ENCODE results near the gene IMPACT. TPM values are rescaled to one million over a fixed set of nuclear protein-coding genes. Genes with fewer than 3 reads are reported as not detected.

The IMPACT gene
- total RNA-seq, 2 donors from 2014 or later, result 9.6 to 20.1 TPM

DNA sequence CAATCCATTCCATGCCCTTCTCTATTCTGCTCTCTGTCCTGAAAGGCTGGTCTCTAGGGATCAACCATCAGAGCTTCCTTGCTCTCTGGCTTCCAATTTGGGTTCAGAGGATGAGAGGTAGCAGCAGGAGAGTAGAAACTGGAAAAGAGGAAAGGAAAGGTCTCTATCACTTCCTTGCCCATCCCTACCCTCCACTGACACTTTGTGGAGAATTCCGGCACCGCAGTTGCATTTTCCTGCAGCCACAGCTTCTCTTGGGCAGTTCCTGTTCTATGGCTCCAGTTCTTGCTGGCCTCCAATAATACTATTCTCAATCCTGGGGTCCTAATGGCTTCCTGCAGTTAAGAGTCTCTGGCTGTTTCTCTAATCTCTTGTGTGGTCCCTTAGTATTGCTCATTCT lies 13.3 kb upstream of the IMPACT start:
- TF ChIP-seq POLR2A (IDR thresholded peaks at IDR 0.05), result no peak
- Histone ChIP-seq H3K27ac (no peak overlapping the region), H3K4me3 (no peak overlapping the region), H3K27me3 (no peaks in the 10 kb centered on the region), H3K4me1 (no peaks in the 10 kb centered on the region), H3K9me3 (no peaks in the 10 kb centered on the region), H3K36me3 (replicated peaks in 1 of 2; ENCODE audit: insufficient read depth in 1 of 2, low read depth in 2 of 2) (no peaks in the 10 kb centered on the region)
- WGBS, 2 donors, result 55 to 70% methylated on average over 2 of the region's 2 CpGs
- DNase-seq (no peak), ATAC-seq (no peak)
- intact Hi-C loops (cut with DNase I), result no loop called here

GRCh38 chr18:24414349-24415003 lies 12.0 kb upstream of the IMPACT start:
- Histone ChIP-seq H3K27me3 (no peaks in the 10 kb centered on the region), H3K4me3 (no peak overlapping the region), H3K27ac (no peak overlapping the region), H3K4me1 (no peaks in the 10 kb centered on the region), H3K9me3 (no peaks in the 10 kb centered on the region), H3K36me3 (replicated peaks in 1 of 2; ENCODE audit: insufficient read depth in 1 of 2, low read depth in 2 of 2) (no peaks in the 10 kb centered on the region)
- no peak for TF ChIP-seq POLR2A (IDR thresholded peaks at IDR 0.05)
- no peak for TF ChIP-seq CTCF (IDR thresholded peaks at IDR 0.05)
- WGBS, 2 donors, result 75 to 79% methylated on average over 3 of the region's 3 CpGs
- DNase-seq, result no peak
- intact Hi-C loops (cut with DNase I), result no loop called here
- ATAC-seq, result no peak

DNA sequence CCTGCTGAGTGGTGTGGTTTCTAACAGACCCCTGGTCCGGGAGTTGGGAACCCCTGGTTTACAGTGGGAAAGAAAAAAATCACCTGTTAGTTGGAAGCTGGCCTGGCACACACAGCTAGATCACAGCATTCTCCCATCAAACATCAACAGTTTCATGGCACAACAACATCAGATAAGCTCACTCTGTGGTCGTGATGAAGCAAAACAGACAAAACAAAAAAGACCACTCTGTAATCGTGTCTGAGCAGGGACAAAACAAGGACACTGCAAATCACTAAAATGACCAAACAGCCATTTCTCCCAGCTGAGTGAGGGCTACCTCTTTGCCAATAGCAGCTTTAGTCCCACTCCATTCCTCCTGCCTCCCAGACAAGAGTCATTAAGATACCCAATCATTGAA lies 9.0 kb upstream of the IMPACT start:
- no peak for ATAC-seq
- TF ChIP-seq CTCF (IDR thresholded peaks at IDR 0.05) (no peak), POLR2A (IDR thresholded peaks at IDR 0.05) (no peak)
- H3K27ac ChIP-seq, result no peak overlapping the region
- no peaks in the 10 kb centered on the region for H3K27me3 ChIP-seq
- intact Hi-C loops (cut with DNase I), result no loop called here
- H3K9me3 ChIP-seq, result no peaks in the 10 kb centered on the region
- H3K4me3 ChIP-seq, result no peak overlapping the region
- no peak for DNase-seq
- H3K36me3 ChIP-seq (replicated peaks in 1 of 2; ENCODE audit: insufficient read depth in 1 of 2, low read depth in 2 of 2), result no peaks in the 10 kb centered on the region
- 34 to 40% methylated on average over 3 of the region's 3 CpGs for WGBS, 2 donors
- H3K4me1 ChIP-seq, result no peaks in the 10 kb centered on the region

- Histone ChIP-seq H3K9me3 (no peaks in the 10 kb centered on the region), H3K27ac (no peak overlapping the region), H3K4me3 (no peak overlapping the region), H3K36me3 (replicated peaks in 1 of 2; ENCODE audit: insufficient read depth in 1 of 2, low read depth in 2 of 2) (no peaks in the 10 kb centered on the region), H3K27me3 (no peaks in the 10 kb centered on the region), H3K4me1 (no peaks in the 10 kb centered on the region)
- DNase-seq (no peak), ATAC-seq (no peak)
- intact Hi-C loops (cut with DNase I), result no loop called here
- 77 to 78% methylated on average over 4 of the region's 4 CpGs for WGBS, 2 donors
- no peak for TF ChIP-seq CTCF (IDR thresholded peaks at IDR 0.05)
- no peak for TF ChIP-seq POLR2A (IDR thresholded peaks at IDR 0.05)
These were observed 5.9 kb upstream of the IMPACT start for GRCh38 chr18:24420551-24420950.

GRCh38 chr18:24421831-24422230 lies 4.6 kb upstream of the IMPACT start:
- intact Hi-C loops (cut with DNase I), result no loop called here
- ATAC-seq (peak; percentile 23), DNase-seq (no peak)
- Histone ChIP-seq H3K4me3 (no peak overlapping the region), H3K36me3 (replicated peaks in 1 of 2; ENCODE audit: insufficient read depth in 1 of 2, low read depth in 2 of 2) (no peaks in the 10 kb centered on the region), H3K27me3 (no peaks in the 10 kb centered on the region), H3K4me1 (no peaks in the 10 kb centered on the region), H3K9me3 (no peaks in the 10 kb centered on the region), H3K27ac (peak overlapping the region in 1 of 4 donors; percentile 12)
- TF ChIP-seq POLR2A (IDR thresholded peaks at IDR 0.05) (no peak), CTCF (IDR thresholded peaks at IDR 0.05) (no peak)
- WGBS, 2 donors, result 44 to 71% methylated on average over 1 of the region's 1 CpG

Measured in body of pancreas (tissue), 4 donors.